A673 (cell line): ENCODE results near the gene IL26.

Experiments
- CTCF ChIP-seq: fragments of 300-800, 200-600 bp; sonication (generic); conservative IDR thresholded peaks from 2 replicates; pipeline ENCODE4 v1.5.1; 2017; ENCODE audit warnings: low read depth, mild to moderate bottlenecking, antibody characterized with exemption, low read length, moderate library complexity, mixed read lengths
- EZH2 ChIP-seq: fragments of 200-600 bp; sonication (generic); IDR thresholded peaks from 2 replicates; pipeline ENCODE4 v1.6.1; 2017; ENCODE audit warnings: borderline replicate concordance, low read depth, mild to moderate bottlenecking, mixed read lengths, antibody characterized with exemption, low read length; ENCODE audit not compliant: poor library complexity, severe bottlenecking

GRCh38 chr12:68247785-68248184 lies 22.2 kb upstream of the IL26 start:
- TF ChIP-seq CTCF (no peak), EZH2 (no peak)
